ENCODE measurements around the gene RAVER1.

GRCh38 chr19:10289836-10290356 is 43.4 kb downstream of the RAVER1 start, which contains the start of gene ICAM5:
- TF ChIP-seq NRF1 (conservative IDR thresholded peaks at IDR 0.05 in 1 of 2, IDR thresholded peaks at IDR 0.05 in 1 of 2) (no peak), ATF7 (IDR thresholded peaks at IDR 0.05) (no peak), CREB1 (IDR thresholded peaks at IDR 0.05) (no peak), CREB1 (CRISPR knock-in tag; IDR thresholded peaks at IDR 0.05) (no peak), SP1 (CRISPR knock-in tag; IDR thresholded peaks at IDR 0.05) (no peak), SIN3A (IDR thresholded peaks at IDR 0.05; ENCODE audit: borderline replicate concordance in 2 of 2, control insufficient read depth in 1 of 2, low read depth in 2 of 2, low read length in 2 of 2) (peak in 1 of 2 experiments; percentile 43; a peak in 2 of 4 replicates), CTCF (IDR thresholded peaks at IDR 0.05 in 2 of 3, conservative IDR thresholded peaks at IDR 0.05 in 1 of 3; ENCODE audit: insufficient read depth in 2 of 3, low read depth in 1 of 3, low read length in 3 of 3) (no peak), HLTF (IDR thresholded peaks at IDR 0.05) (0 out of 2 replicates have a peak, but pooled peaks have one; percentile 40), SMAD3 (CRISPR knock-in tag; conservative IDR thresholded peaks at IDR 0.05) (no peak), ZNF778 (CRISPR knock-in tag; IDR thresholded peaks at IDR 0.05) (no peak), IRF2 (CRISPR knock-in tag; IDR thresholded peaks at IDR 0.05) (no peak)

All from K562 (cell line).